ENCODE results near the gene PCSK4.

Gene PCSK4

DNA sequence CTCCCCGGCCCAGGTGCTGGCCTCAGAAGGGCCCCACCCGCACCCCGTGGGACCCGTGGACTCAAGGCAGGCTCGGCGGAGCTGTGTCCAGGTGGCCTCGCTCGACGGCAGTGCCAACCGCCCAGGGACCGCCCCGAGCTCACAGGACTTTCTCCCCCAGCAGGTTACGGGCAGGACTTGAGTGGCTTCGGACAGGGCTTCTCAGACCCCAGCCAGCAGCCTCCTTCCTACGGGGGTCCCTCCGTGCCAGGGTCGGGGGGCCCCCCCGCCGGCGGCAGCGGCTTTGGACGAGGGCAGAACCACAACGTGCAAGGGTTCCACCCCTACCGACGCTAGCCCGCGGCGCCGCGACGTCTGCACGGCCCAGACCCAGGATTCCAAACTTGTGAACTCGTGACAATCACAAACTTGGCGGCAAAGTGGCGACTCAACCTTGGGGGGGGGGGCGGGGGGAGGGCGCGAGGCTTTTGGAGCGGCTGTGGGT lies 55.5 kb downstream of the PCSK4 start:
- POLR2A ChIA-PET: interaction anchor here (1.7 kb wide), 1 partner anchor 10 kb away, joined by 3 read pairs; no protein-coding TSS in a partner anchor

DNA sequence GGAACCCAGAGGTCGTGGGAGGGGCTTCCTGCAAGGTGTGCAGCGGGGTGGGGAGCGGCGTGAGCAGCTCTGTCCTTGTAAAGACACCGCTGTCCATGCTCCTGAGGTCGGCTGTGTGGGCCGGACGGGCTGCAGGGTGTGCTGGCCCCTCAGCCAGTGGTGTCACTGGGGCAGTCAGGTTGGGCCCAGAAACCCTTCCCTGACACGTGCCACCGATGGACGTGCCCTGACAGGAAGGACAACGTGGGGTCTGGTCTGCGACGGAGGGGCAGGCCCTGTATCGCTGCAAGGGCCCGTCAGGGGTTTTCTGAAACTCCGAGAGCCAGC lies 56.1 kb downstream of the PCSK4 start:
- H3K9me3 ChIP-seq (ENCODE audit: control insufficient read depth, insufficient read depth, low read depth, low read length): no peaks in the 10 kb centered on the region
- TF ChIP-seq ZNF366 (tag by site-specific recombination; conservative IDR thresholded peaks at IDR 0.05) (no peak), ZFHX2 (tag by site-specific recombination; conservative IDR thresholded peaks at IDR 0.05) (0 out of 2 replicates have a peak, but pooled peaks have one; percentile 2), ZNF169 (tag by site-specific recombination; IDR thresholded peaks at IDR 0.05) (no peak), TCF7L2 (IDR thresholded peaks at IDR 0.05; ENCODE audit: borderline replicate concordance, low read depth, low read length) (no peak), ZNF473 (tag by site-specific recombination; IDR thresholded peaks at IDR 0.05) (no peak), ZNF768 (tag by site-specific recombination; IDR thresholded peaks at IDR 0.05) (no peak), ZNF664 (tag by site-specific recombination; IDR thresholded peaks at IDR 0.05) (no peak), GLI2 (tag by site-specific recombination; IDR thresholded peaks at IDR 0.05; ENCODE audit: borderline replicate concordance, low read depth) (no peak), ZNF426 (tag by site-specific recombination; IDR thresholded peaks at IDR 0.05) (no peak), ZNF624 (tag by site-specific recombination; IDR thresholded peaks at IDR 0.05) (no peak), BCL11B (tag by site-specific recombination; IDR thresholded peaks at IDR 0.05; ENCODE audit: low read depth) (peak; percentile 68; the same call in 1 of the 2 replicates), SP3 (tag by site-specific recombination; IDR thresholded peaks at IDR 0.05) (no peak), PATZ1 (tag by site-specific recombination; IDR thresholded peaks at IDR 0.05) (no peak)
- no peak overlapping the region; the same call in 1 of the 2 replicates for H3K27ac ChIP-seq (ENCODE audit: extremely low read depth, low read depth, low read length)
- peaks cover 17 to 57% of the 10 kb centered on the region in 2 experiments; a peak in 2 of 3 replicates for H3K36me3 ChIP-seq (ENCODE audit: control insufficient read depth in 2 of 2, insufficient read depth in 1 of 2, low read length in 2 of 2)
- ChIA-PET POLR2A (interaction anchor here (1.7 kb wide), 1 partner anchor 9 kb away, joined by 3 read pairs; no protein-coding TSS in a partner anchor), CTCF (interaction anchor here (0.7 kb wide), 2 partner anchors 24 to 153 kb away, joined by 3 to 5 read pairs; no protein-coding TSS in a partner anchor)
- H3K4me1 ChIP-seq (ENCODE audit: control insufficient read depth, insufficient read depth, low read length): no peaks in the 10 kb centered on the region
- no peak overlapping the region for H3K4me3 ChIP-seq (ENCODE audit: low read depth, low read length)

More for the DNA sequence above, 55.5 kb downstream of the PCSK4 start:
- TF ChIP-seq KLF10 (tag by site-specific recombination; IDR thresholded peaks at IDR 0.05) (0 out of 2 replicates have a peak, but pooled peaks have one; percentile 22), ZNF837 (tag by site-specific recombination; IDR thresholded peaks at IDR 0.05) (no peak), KLF8 (tag by site-specific recombination; IDR thresholded peaks at IDR 0.05) (peak; percentile 23; the same call in 1 of the 2 replicates), HIC1 (tag by site-specific recombination; IDR thresholded peaks at IDR 0.05) (peak; percentile 67; the same call in 1 of the 2 replicates), GLIS2 (tag by site-specific recombination; IDR thresholded peaks at IDR 0.05) (peak; percentile 56), GLIS1 (tag by site-specific recombination; IDR thresholded peaks at IDR 0.05) (no peak)
- Histone ChIP-seq H3K4me1 (ENCODE audit: control insufficient read depth, insufficient read depth, low read length) (peaks cover 2% of the 10 kb centered on the region), H3K36me3 (ENCODE audit: control insufficient read depth in 2 of 2, insufficient read depth in 1 of 2, low read length in 2 of 2) (peaks cover 18 to 57% of the 10 kb centered on the region in 2 experiments; a peak in 2 of 3 replicates), H3K4me3 (ENCODE audit: low read depth, low read length) (no peak overlapping the region), H3K9me3 (ENCODE audit: control insufficient read depth, insufficient read depth, low read depth, low read length) (no peaks in the 10 kb centered on the region), H3K27ac (ENCODE audit: extremely low read depth, low read depth, low read length) (no peak overlapping the region)
- CTCF ChIA-PET: interaction anchor here (0.7 to 1.1 kb wide), 3 partner anchors 25 to 190 kb away, joined by 3 to 5 read pairs (median 3); no protein-coding TSS in a partner anchor

Measured in HEK293 (cell line).